Right lung (tissue), 5 donors: Measurements from ENCODE around the gene SVIL. TPM values are rescaled to one million over a fixed set of nuclear protein-coding genes. Genes with fewer than 3 reads are reported as not detected.
"Not testable (repeated sequence)": the region's sequence is repeated elsewhere in the genome, so short reads cannot be mapped to it uniquely, and the experiment has no call there.

ENCODE experiments used
- DNase-seq, 2 donors: peaks; one replicate each; pipeline ENCODE4 v3.0.0-alpha.2; 2013
- polyA plus RNA-seq, 5 donors: library from polyadenylated mRNA; unstranded; fragments of 120-200 nt; gene quantifications; one replicate each; pipeline versions ENCODE4 v1.2.1 to v1.2.3, GENCODE V29; 2013; ENCODE audit warnings: inconsistent platforms in 1 of 5, low replicate concordance in 1 of 5; ENCODE audit not compliant: insufficient read length in 5 of 5, insufficient read depth in 1 of 5

Gene SVIL
- polyA plus RNA-seq, 5 donors, result 41.1 to 59.5 (median 47.9) TPM

DNA sequence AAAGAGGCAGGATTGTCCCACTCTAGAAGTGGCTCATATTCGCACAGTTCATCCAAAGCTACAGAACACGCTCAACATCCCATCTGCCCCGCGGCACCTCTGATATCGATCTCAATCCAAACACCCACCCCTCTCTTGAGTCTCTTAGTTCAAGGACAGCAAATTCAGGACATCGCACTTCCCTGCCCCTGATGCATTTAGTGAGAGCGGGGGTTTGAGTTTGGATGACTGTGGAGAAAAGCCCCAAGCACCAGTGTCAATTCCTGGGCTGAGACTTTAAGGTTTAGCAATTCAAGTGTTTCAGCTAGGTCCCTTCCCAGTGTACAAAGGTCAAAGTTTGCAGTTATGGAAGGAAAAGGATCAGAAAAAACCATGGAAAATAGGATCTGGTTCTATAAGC is 179.7 kb downstream of the SVIL start:
- no peak for DNase-seq

DNA sequence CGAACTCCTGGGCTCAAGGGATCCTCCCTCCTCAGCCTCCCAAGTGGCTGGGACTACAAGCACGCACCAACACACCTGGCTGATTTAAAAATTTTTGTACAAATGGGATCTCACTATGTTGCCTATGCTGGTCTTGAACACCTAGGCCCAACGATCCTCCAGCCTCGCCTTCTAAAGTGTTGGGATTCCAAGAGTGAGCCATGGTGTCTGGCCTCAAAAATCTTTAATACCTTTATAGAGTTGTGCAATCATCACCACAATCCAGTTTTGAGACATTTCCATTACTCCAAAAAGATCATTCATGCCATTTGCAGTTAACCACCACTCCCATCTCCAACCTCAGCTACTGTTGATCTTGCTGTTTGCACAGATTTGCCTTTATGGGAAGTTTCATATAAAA is 180.5 kb downstream of the SVIL start:
- DNase-seq, result no peak

DNA sequence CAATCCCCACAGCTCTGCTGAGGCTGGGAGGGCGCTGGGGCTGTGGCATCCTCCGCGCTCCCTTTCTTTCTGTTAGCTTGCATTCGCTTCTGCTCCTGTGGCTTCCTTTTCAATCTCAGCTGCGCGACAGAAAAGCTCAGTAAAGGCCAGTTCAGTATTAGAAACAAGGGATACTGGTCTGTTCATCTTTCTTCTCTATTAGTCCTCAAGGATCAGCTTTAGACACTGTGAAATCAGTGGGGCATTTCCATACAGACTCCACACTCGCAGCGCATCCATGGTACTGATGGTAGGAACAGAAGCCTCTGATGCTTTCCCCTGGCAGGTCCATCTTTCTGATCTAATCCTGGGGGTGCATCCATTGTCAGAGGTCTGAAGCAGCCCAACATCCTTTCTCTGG is 182.2 kb downstream of the SVIL start:
- no peak for DNase-seq

DNA sequence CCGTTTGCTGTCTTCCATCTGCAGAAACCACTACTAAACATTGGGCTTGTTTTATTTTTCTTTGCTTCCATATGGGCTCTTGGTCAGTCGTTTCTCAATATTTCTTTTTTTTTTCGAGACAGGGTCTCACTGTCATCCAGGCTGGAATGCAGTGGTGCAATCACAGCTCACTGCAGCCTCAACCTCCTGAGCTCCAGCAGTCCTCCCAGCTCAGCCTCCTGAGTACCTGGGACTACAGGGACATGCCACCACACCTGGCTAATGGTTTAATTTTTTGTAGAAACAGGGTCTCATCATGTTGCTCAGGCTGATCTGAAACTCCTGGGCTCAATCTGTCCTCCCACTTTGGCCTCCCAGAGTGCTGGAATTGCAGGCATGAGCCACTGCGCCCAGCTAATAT is 182.8 kb downstream of the SVIL start:
- no peak for DNase-seq

DNA sequence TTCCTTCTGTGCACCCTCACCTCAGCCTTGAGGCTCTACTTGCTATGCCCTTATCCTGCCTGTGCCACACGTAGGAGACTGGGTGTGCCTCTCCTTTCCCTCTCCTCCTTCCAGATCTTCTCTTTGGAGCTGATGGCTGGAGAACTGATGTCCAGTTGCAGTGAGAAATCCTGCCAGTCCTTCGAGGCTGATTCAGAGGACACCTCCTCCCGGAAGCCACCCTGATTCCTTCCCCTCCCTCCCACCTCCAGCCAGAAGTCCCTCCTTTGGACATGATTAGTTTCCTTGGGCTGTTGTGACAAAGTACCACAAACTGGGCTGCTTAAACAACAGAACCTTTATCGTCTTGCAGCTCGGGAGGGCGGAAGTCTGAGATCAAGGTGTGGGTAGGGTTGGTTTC is 184.4 kb downstream of the SVIL start:
- no peak for DNase-seq

DNA sequence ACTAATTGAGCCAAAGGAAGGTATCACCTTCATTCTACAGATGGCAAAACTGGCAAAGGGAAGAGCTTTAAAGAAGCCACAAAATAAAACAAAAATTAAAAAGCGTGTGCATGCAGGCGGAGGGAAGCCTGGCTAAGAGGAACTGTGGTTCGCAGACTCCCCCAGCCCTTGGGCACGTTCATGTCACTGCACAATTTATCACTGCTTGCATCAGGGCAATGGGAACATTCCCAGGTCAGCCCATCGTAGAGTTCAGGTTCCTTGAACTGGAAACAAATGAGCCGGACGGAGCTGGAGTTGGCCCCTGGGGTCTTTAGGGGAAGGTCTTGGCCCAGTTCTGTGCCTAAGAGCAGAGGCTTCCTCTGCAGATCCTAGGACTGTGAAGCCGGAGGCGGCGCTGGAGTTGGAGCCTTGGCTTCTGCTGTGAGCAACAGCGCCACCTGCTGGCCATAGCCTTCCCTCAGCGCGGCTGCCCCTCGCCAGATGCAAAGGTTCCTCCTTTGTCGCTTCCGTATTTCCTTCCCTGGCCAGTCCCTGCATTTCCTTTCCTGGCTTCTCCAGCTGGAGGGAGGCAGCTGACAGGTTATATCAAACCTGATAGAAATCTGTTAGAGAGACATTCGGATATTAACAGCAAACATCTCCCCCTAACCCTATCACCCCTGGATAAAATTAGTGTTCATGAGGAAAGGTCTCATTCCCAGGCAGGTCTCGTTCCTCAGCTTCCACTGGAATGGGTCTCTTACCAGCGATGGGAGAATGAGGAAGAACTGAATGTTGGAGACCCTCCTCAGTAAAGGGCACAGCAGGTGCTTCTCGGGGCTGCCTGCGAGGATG is 185.8 kb downstream of the SVIL start:
- peak; percentile 58 to 62 for DNase-seq

DNA sequence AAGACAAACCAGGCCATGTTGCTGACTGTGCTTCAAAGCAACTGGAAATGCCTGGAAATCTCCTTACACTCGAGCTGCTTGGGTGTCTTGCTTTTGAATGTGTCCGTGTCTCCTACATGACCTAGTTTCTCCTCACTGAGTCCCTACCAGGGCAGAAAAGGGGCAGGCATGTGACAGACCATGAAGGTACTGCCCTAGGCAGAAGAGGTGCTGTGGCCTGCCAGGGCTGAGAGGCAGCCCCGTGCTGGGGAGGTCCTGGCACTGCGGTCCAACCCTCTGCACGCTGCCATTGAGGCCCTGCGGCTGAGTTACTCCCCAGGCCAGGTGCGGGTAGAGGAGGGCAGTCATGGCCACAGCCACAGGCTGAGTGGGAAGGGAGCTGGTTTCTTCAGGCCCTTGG is 186.6 kb downstream of the SVIL start:
- no peak for DNase-seq

DNA sequence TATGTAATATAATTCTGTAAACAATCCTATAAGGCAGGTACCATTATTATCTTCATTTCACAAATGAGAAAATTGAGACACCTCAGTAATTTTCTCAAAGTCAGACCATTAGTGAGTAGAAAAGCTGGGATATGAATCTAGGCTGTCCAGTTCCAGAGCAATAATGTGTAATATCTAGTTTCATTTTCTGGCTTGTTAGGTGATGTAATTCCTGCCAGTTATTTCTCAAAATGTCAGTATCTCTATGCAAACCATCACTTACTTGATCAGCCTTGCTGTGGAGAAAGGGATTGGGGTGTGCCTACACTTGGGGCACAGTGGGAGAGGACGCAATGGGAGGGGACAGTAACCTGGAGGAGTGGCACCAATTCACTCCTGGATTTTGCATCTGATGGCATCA is 188.4 kb downstream of the SVIL start:
- DNase-seq, result no peak

DNA sequence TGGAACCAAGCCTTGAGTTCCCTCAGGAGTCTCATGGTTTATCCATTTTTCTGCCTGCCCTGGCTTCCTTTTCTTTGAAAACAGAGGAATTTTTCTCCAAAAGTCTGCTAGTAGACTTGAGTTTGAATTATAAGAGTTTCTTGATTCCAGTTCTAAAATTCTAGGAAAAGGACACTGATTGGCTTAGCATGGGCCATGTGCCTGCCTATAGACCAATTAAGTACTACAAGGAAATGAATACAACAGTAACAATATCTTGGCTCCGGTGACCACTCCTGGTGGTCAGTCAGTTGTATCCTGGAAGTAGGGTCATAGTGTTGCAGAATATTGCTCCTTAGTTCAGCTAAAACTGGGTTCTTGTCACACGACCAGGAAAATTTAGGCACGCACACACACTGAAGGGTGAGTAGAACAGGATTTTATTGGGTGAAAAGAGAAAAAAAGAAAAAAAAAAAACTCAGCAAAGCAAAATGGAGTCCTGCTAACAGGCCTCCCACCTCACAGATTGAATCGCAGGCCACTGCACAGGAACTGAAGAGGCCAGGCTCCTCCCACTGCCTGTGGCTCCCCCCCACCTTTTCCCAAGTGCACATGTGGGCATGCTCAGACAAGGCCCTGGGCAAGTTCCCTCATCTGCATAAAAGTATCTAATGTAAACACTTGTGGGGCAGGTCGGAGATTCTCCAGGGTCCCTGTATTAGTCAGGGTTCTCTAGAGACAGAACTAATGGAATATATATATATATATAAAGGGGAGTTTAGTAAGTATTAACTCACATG is 190.8 kb downstream of the SVIL start:
- no peak for DNase-seq

DNA sequence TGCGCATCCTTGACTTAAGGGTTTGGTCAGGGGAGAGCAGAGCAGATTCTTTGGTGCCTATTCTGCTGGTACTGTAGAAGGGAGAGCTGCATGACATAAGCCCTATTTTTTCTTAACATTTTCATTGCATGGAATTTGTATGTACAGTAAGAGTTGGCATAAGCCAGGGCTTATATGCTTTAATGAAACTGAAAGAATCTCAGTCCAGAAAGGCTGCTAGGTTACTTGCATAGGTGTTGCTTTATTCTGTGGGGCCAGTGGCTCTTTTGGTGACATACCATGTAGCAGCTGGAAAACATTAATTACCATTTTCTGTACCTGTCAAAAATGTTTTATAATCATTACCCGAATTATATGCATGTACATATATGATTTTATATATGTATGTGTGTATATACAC is 193.8 kb downstream of the SVIL start:
- no peak for DNase-seq

DNA sequence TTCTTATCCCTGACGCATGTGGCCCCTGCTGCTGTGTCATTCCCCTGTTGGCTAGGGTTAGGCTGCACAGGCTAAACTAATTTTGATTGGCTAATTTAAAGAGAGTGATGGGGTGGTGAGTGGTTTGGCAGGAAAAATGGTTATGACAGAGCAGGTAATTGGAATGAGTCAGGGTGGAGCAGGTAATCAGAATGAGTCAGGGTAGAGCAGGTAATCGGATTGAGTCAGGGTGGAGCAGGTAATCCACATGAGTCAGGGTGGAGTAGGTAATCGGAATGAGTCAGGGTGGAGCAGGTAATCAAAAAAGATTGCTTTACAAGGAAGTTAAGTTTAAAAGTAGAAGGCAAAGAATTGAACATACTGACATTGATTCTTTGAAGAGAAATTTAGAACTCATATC is 195.8 kb downstream of the SVIL start:
- DNase-seq, result not testable (repeated sequence)

DNA sequence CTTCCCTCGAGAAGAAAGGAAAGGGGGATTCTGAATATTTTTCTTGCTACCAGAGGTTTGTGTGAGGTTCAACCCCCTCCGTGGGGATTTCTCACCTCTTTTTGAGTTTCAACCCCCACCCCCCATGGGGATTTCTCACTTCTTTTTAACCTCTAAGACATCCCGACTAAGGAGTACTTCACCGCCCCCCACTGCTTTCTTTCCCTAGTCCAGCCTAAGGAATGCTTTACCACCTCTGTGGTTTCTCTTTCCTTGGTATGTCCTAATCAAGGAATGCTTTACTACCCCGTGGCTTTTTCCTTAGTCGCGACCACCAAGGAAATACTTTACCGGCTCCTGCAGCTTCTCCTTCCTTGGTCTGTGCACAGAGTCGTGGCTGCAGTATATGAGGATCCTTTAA is 196.5 kb downstream of the SVIL start:
- no peak for DNase-seq

DNA sequence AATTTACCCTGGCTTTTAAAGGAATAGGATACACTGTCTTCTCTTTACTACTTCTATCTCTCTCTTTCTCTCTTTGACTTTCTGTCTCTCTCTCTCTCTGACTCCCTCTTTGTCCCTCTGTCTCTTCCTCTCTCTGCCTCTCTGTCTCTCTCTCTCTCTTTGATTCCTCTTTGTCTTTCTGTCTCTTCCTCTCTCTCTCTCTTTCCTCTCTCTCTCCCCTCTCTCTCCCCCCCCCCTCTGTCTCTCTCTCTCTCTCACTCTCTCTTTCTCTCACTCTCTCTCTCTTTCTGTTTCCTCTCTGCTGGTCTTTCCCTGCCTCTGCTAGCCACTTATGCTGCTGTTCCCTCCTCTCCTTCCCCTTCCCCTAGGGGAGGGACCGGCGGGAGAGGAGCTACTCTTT is 196.9 kb downstream of the SVIL start:
- DNase-seq, result no peak

DNA sequence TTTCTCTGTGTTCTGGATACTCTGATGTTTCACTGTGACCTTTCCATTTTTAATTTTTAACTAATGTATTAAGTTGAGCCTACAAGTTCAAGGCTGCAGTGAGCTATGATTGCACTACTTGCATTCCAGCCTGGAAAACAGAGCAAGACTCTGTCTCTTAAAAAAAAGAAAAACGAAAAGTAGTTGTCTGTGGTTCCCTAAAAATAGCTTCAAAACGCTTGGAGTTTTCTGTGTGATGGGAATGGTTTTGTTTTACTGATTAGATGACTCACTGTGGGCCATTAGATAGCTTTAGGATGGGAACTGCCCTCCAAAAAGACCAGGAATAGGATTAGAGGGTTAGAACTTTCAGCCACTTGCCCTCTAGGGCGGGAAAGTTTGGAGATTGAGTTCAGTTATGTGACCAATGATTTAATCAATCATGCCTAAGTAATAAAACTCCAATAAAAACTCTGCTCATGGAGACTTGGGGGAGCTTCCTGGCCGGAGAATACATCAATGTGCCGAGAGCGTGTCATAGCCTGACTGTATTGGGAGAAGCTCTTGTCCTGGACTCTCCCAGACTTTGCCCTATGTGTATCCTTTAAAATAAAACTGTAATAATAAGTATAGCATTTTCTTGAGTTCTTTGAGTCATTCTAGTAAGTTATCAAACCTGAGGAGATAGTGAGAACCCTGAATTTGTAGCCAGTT is 198.8 kb downstream of the SVIL start:
- no peak for DNase-seq

DNA sequence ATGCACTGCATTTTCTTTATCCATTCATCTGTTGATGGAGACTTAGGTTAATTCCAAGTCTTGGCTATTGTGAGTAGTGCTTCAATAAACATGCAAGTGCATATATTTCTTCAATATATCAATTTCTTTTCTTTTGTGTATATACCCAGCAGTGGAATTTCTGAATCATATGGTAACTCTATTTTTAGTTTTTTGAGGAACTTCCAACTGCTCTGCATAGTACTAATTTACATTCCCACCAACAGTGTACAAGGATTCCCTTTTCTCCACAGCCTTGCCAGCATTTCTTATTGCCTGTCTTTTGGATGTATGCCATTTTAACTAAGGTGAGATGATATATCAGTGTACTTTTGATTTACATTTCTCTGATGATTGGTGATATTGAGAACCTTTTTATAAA is 200.7 kb downstream of the SVIL start:
- no peak for DNase-seq

DNA sequence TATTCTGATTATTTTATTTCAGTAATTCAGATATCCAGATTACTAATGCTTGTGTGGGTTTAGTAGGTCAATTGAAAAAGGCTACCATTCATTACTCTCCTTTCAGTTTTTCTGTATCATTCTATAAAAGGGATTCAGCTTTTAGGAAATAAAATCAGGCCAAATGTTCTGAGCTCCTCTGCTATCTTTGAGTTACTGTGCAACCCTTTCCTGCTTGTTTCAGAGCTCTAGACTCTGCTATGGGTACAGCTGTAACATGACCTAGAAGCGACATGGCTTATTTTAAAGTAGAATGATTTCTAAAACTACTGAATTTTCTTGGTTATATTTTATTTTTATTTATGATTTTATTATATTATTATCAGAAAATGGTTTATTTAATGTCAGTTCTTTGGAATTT is 203.1 kb downstream of the SVIL start:
- no peak for DNase-seq

DNA sequence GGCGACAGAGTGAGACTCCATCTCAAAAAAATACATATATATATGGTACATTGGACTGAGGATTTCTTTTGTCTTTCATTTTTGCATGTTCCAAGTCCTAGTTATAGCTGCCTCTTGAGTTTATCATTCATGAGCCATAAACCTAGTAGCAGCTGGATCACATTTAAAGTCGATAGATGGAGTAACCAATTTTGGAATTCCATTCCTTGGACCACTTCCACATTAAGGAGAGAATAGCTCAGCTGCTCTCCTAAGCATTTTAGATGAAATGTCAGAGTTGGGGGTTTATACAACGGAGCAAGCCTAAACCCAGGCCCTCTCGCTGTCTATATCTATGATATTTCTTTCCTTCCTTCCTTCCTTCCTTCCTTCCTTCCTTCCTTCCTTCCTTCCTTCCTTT is 204.7 kb downstream of the SVIL start:
- peak; percentile 39 to 42 for DNase-seq

DNA sequence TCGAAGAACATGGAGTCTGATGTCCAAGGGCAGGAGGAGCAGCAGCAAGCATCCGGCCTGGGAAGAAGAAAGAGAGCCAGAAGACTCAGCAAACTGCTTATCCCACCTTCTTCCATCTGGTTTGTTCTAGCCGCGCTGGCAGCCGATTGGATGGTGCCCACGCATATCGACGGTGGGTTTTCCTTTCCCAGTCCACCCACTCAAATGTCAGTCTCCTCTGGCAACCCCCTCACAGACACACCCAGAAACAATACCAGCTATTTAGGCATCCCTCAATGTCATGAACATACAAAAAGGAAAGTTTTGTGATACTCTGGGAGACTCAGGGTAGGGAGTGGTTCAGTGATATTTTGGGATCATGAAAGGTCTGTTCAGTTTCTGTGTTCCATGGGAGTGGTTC is 206.3 kb downstream of the SVIL start:
- DNase-seq, result no peak

DNA sequence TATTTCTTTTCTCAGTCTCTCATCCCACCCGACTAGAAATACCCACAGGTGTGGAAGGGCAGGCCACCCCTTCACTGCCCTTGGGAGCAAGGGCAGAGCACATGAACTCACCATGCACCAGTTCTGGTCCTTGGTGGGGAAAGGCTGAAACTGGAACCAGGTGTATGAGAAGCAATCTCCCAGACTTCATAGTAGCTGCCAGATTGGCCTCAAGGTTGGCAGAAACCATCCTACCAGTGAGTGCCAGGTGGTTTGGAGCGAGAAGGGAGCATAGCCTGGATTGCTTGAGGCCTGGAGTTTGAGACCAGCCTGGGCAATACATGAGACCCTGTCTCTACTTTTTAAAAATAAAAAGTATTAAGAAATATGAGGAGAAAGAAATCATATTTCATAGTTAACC is 207.1 kb downstream of the SVIL start:
- no peak for DNase-seq

DNA sequence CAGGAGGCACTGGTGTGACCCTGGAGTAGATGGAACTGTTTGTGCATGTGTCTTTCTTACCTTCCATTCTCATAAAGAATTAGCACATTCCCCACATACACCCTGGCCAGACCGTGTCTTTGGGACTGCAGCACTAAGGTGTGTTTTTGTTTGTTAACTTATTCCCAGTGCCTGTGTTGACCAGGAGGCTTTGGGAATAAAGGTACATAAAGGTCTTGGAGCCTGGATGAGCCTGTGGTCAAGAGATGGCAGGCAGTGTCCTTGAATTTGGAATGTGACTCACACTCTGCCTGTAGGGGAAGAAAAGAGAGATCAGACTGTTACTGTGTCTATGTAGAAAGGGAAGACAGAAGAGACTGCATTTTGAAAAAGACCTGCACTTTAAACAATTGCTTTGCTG is 208.4 kb downstream of the SVIL start:
- no peak for DNase-seq

DNA sequence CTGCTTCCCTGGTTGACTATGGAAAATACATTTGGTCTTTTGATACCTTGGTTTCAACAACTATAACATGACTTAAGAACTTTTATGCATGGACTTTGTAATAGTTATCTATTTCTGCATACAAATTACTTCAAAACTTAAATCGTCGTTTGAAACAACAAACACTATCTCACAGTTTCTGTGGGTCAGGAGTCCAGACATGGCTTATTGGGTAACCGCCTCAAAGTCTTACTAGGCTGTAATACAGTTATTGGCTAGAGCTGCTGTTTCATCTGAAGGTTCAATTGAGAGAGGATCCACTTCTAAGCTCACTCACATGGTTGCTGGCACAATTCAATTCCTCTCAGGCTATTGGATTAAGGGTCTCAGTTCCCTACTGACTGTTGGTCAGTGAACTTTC is 210.8 kb downstream of the SVIL start:
- no peak for DNase-seq

DNA sequence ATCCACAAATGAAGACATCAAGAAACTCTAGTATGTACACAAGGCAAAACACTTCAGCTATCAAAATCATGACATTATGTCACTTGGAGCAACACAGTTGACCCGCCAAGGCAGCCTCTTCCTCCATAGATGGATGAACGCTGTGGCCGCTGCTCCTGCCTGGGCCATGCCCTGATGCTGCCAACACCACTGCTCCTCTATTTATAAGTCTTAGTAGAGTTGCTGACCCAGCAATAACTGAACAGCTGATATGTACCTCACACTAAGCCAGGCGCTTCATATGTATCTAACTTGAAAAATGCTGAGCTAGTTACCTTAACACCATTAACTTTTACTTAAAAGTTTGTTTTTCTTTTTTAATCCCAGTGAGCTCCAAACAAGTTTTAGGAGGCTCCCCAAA is 214.0 kb downstream of the SVIL start:
- DNase-seq, result no peak

DNA sequence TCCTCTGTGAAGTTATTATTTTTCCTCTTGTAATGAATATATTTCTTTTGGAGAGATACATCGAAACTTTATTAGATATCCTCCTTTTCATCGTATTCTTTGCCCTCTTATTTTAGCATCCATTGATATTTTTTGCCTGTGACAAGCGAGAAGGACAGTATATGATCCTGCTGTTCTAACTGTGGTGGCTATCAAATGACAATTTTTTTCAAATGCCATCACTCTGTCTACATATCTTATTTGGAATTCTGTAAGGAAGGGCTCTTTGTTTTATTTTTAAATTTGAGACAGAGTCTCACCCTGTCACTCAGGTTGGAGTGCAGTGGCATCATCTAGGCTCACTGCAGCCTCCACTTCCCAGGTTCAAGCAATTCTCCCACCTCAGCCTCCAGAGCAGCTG is 217.4 kb downstream of the SVIL start:
- no peak for DNase-seq
